HEK293T (cell line): ENCODE measurements around the gene BMPR2.
"Not testable (repeated sequence)": the region's sequence is repeated elsewhere in the genome, so short reads cannot be mapped to it uniquely, and the experiment has no call there.

Experiments
- CTCF ChIA-PET: fragments of 350-600 bp; formaldehyde crosslinking; extraction: SDS; loops from one replicate; lab custom pipeline; 2021; ENCODE audit warnings: antibody characterized with exemption, inconsistent platforms; lab: Yijun Ruan, JAX
- POLR2A ChIA-PET: fragments of 350-600 bp; formaldehyde crosslinking; extraction: SDS; loops from one replicate; lab custom pipeline; 2020; ENCODE audit warnings: antibody characterized with exemption, inconsistent platforms; lab: Yijun Ruan, JAX
- DNase-seq: peaks from one replicate; pipeline ENCODE4 v3.0.0; 2012; ENCODE audit warnings: mixed read lengths; ENCODE audit errors: extremely low spot score
- ARNT ChIP-seq: fragments of 450-650 bp; IDR thresholded peaks from 2 replicates; pipeline ENCODE4 v1.6.1; 2017; ENCODE audit warnings: mild to moderate bottlenecking
- BHLHE40 ChIP-seq: fragments of 450-650 bp; IDR thresholded peaks from 2 replicates; pipeline ENCODE4 v1.6.1; 2016; ENCODE audit warnings: mild to moderate bottlenecking, moderate library complexity, borderline replicate concordance
- CTBP1 ChIP-seq: fragments of 450-650 bp; IDR thresholded peaks from 2 replicates; pipeline ENCODE4 v1.6.1; 2016; ENCODE audit warnings: borderline replicate concordance
- ELF4 ChIP-seq: fragments of 450-650 bp; IDR thresholded peaks from 2 replicates; pipeline ENCODE4 v1.6.1; 2017; ENCODE audit warnings: antibody characterized with exemption
- FOXA1 ChIP-seq: fragments of 450-650 bp; IDR thresholded peaks from 2 replicates; pipeline ENCODE4 v1.6.1; 2016; ENCODE audit warnings: mild to moderate bottlenecking
- FOXK2 ChIP-seq: fragments of 450-650 bp; IDR thresholded peaks from 2 replicates; pipeline ENCODE4 v1.6.1; 2016; ENCODE audit warnings: mild to moderate bottlenecking
- FOXM1 ChIP-seq: fragments of 450-650 bp; IDR thresholded peaks from 2 replicates; pipeline ENCODE4 v1.6.1; 2017; ENCODE audit warnings: mild to moderate bottlenecking, borderline replicate concordance
- HDGF ChIP-seq: fragments of 450-650 bp; IDR thresholded peaks from 2 replicates; pipeline ENCODE4 v1.6.1; 2017; ENCODE audit warnings: antibody characterized with exemption, borderline replicate concordance
- L3MBTL2 ChIP-seq: fragments of 450-650 bp; conservative IDR thresholded peaks from 2 replicates; pipeline ENCODE4 v1.6.1; 2016; ENCODE audit warnings: mild to moderate bottlenecking
- LEF1 ChIP-seq: fragments of 450-650 bp; IDR thresholded peaks from 2 replicates; pipeline ENCODE4 v1.6.1; 2017; ENCODE audit warnings: mild to moderate bottlenecking, borderline replicate concordance
- NFRKB ChIP-seq: fragments of 450-650 bp; IDR thresholded peaks from 2 replicates; pipeline ENCODE4 v1.6.1; 2016; ENCODE audit warnings: mild to moderate bottlenecking, moderate library complexity
- SP1 ChIP-seq: fragments of 450-650 bp; IDR thresholded peaks from 2 replicates; pipeline ENCODE4 v1.6.1; 2017
- SUZ12 ChIP-seq: fragments of 450-650 bp; IDR thresholded peaks from 2 replicates; pipeline ENCODE4 v1.6.1; 2016; ENCODE audit warnings: mild to moderate bottlenecking
- TARDBP ChIP-seq: fragments of 450-650 bp; IDR thresholded peaks from 2 replicates; pipeline ENCODE4 v1.6.1; 2016
- ZNF384 ChIP-seq: fragments of 450-650 bp; IDR thresholded peaks from 2 replicates; pipeline ENCODE4 v1.6.1; 2016
- TF ChIP-seq, protein P1 (sequence below): fragments of 450-650 bp; IDR thresholded peaks from 2 replicates; pipeline ENCODE4 v1.6.1; 2016

BMPR2 gene

GRCh38 chr2:202560200-202560599 lies 184.1 kb downstream of the BMPR2 start:
- ChIA-PET POLR2A (interaction anchor here (0.7 kb wide), 1 partner anchor 13 kb away, joined by 3 read pairs; no protein-coding TSS in a partner anchor), CTCF (interaction anchor here (0.6 kb wide), 2 partner anchors 13 to 246 kb away, joined by 3 read pairs; no protein-coding TSS in a partner anchor)
- no peak for DNase-seq
- no peak for TF ChIP-seq FOXM1
- no peak for TF ChIP-seq L3MBTL2
- TF ChIP-seq CTBP1: no peak
- TF ChIP-seq NFRKB: no peak
- no peak for TF ChIP-seq LEF1
- no peak for TF ChIP-seq TARDBP
- TF ChIP-seq, protein P1, sequence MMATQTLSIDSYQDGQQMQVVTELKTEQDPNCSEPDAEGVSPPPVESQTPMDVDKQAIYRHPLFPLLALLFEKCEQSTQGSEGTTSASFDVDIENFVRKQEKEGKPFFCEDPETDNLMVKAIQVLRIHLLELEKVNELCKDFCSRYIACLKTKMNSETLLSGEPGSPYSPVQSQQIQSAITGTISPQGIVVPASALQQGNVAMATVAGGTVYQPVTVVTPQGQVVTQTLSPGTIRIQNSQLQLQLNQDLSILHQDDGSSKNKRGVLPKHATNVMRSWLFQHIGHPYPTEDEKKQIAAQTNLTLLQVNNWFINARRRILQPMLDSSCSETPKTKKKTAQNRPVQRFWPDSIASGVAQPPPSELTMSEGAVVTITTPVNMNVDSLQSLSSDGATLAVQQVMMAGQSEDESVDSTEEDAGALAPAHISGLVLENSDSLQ: no peak
- TF ChIP-seq HDGF: no peak
- no peak for TF ChIP-seq BHLHE40
- TF ChIP-seq ELF4: no peak
- TF ChIP-seq SUZ12: no peak

GRCh38 chr2:202564226-202564625 lies 188.1 kb downstream of the BMPR2 start:
- ChIA-PET CTCF (interaction anchor here (0.6 to 0.7 kb wide), 2 partner anchors 11 to 1345 kb away, joined by 3 to 4 read pairs; no protein-coding TSS in a partner anchor), POLR2A (no interaction called here)
- no peak for TF ChIP-seq SP1
- TF ChIP-seq FOXM1: no peak
- TF ChIP-seq, protein P1: no peak
- no peak for TF ChIP-seq LEF1
- TF ChIP-seq ZNF384: no peak

DNA sequence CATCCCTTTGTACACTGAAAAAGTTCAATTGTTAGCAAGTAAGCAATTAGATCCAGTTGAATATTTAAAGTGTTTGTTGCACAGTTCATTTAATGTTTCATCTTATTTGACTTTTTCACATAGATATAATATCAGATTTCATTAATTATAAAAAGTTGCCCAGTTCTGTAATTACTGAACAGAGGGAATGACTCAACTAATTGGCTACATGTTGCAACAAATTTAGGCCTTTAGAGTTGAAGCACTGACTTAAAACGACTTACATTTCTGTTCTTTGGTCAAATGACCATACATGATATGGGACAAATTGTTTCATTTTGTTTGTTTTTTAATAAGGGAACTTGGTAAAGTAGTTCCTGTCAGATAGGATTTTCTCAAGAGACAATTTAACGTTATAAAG lies 190.2 kb downstream of the BMPR2 start:
- no peak for DNase-seq
- POLR2A ChIA-PET: no interaction called here
- CTCF ChIA-PET: no interaction called here

More at GRCh38 chr2:202564226-202564625, 188.1 kb downstream of the BMPR2 start:
- no peak for DNase-seq

DNA sequence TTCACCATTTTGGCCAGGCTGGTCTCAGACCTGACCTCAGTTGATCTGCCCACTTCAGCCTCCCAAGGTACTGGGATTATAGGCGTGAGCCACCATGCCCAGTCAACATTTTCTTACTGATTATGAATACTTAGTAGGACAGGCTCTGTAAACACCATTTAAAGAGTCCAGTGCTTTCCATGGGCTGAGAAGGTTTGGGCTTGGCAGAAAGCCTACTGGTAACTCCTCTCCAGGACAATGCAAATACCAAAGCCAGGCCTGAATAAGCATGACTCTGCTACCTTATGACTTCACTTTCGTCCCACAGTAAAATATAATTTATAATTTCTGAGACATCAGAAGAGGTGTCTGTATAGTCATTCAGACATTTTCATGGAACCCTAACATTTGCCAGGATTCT lies 198.4 kb downstream of the BMPR2 start:
- TF ChIP-seq SUZ12 (no peak), CTBP1 (no peak), NFRKB (no peak), FOXK2 (no peak), ARNT (no peak), LEF1 (no peak), ZNF384 (no peak)
- DNase-seq: no peak
- ChIA-PET POLR2A (no interaction called here), CTCF (no interaction called here)

More for the DNA sequence above, 190.2 kb downstream of the BMPR2 start:
- TF ChIP-seq TARDBP (no peak), BHLHE40 (no peak), FOXK2 (no peak), LEF1 (no peak), FOXM1 (no peak), HDGF (no peak), CTBP1 (no peak), NFRKB (no peak), SP1 (no peak), ELF4 (no peak), ZNF384 (no peak), FOXA1 (no peak), ARNT (no peak)
- TF ChIP-seq, protein P1: no peak

DNA sequence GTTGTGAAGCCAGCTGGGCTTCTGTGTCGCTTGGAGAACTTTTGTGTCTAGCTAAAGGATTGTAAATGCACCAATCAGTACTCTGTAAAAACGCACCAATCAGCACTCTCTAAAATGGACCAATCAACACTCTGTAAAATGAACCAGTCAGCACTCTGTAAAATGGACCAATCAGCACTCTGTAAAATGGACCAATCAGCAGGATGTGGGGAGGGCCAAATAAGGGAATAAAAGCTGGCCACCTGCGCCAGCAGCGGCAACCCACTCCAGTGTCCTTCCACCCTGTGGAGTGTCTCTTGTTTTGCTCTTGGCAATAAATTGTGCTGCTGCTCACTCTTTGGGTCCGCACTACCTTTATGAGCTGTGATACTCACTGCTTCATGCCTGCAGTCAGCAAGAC lies 199.1 kb downstream of the BMPR2 start:
- CTCF ChIA-PET, POLR2A ChIA-PET, DNase-seq: not testable (repeated sequence)

- ChIA-PET CTCF (interaction anchor here (0.7 kb wide), 1 partner anchor 238 kb away, joined by 3 read pairs; no protein-coding TSS in a partner anchor), POLR2A (no interaction called here)
- TF ChIP-seq TARDBP (no peak), ZNF384 (no peak), LEF1 (no peak), FOXK2 (no peak), L3MBTL2 (no peak), FOXA1 (no peak), FOXM1 (no peak), HDGF (no peak), BHLHE40 (no peak), SP1 (no peak), ELF4 (no peak), CTBP1 (no peak), SUZ12 (no peak), NFRKB (no peak), ARNT (no peak)
- TF ChIP-seq, protein P1: no peak
- no peak for DNase-seq
Measured at GRCh38 chr2:202577250-202578183, 201.4 kb downstream of the BMPR2 start.

DNA sequence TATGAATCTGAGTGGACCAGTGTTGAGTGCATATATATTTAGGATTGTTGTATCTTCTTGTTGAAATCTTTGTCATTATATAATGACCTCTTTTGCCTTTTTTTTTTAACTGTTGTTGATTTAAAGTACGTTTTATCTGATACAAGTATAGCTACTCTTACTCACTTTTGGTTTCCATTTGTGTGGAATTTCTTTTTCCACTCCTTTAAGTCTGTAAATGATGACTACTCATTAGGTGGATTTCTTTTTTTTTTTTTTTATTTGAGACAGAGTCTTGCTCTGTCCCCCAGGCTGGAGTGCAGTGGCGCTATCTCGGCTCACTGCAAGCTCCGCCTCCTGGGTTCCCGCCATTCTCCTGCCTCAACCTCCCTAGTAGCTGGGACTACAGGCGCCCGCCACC lies 206.7 kb downstream of the BMPR2 start:
- POLR2A ChIA-PET, DNase-seq, CTCF ChIA-PET: not testable (repeated sequence)
